ENCODE data around the gene URM1. TPM values are rescaled to one million over a fixed set of nuclear protein-coding genes. Genes with fewer than 3 reads are reported as not detected.
"Not testable (repeated sequence)": the region's sequence is repeated elsewhere in the genome, so short reads cannot be mapped to it uniquely, and the experiment has no call there.

The URM1 gene
- total RNA-seq, 1 donor from 2014 or later: 73.2 TPM

DNA sequence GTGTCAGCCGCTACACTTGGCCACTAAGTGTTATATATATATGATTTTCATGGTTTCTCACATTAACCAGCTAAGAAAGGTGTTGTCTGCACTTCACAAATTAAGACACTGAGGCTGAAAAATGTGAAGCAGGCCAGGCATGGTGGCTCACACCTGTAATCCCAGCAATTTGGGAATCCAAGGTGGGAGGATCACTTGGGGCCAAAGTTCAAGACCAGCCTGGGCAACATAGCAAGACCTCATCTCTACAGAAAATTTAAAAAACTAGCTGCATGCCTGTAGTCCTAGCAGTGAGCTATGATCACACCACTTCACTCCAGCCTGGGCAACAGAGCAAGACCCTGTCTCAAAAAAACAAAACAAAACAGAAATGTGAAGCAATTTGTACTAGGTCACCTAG is 46.8 kb upstream of the URM1 start:
- H3K36me3 Mint-ChIP-seq (ENCODE audit: low read depth): peaks cover 2% of the 10 kb centered on the region
- DNase-seq (ENCODE audit: low read depth, low spot score): no peak
- H3K4me1 Mint-ChIP-seq: peaks cover 26% of the 10 kb centered on the region
- H3K9me3 Mint-ChIP-seq: no peaks in the 10 kb centered on the region
- peak overlapping the region; percentile 98 for H3K4me3 Mint-ChIP-seq
- peak overlapping the region; percentile 78 for H3K27ac Mint-ChIP-seq (ENCODE audit: unreplicated experiment)
- TF ChIP-seq, protein P1, sequence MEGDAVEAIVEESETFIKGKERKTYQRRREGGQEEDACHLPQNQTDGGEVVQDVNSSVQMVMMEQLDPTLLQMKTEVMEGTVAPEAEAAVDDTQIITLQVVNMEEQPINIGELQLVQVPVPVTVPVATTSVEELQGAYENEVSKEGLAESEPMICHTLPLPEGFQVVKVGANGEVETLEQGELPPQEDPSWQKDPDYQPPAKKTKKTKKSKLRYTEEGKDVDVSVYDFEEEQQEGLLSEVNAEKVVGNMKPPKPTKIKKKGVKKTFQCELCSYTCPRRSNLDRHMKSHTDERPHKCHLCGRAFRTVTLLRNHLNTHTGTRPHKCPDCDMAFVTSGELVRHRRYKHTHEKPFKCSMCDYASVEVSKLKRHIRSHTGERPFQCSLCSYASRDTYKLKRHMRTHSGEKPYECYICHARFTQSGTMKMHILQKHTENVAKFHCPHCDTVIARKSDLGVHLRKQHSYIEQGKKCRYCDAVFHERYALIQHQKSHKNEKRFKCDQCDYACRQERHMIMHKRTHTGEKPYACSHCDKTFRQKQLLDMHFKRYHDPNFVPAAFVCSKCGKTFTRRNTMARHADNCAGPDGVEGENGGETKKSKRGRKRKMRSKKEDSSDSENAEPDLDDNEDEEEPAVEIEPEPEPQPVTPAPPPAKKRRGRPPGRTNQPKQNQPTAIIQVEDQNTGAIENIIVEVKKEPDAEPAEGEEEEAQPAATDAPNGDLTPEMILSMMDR (conservative IDR thresholded peaks at IDR 0.05): no peak
- H3K27me3 Mint-ChIP-seq (ENCODE audit: low read depth): peaks cover 2% of the 10 kb centered on the region

- Mint-ChIP-seq H3K27me3 (ENCODE audit: low read depth) (peaks cover 2% of the 10 kb centered on the region), H3K36me3 (ENCODE audit: low read depth) (peaks cover 2% of the 10 kb centered on the region), H3K27ac (ENCODE audit: unreplicated experiment) (no peak overlapping the region), H3K4me1 (peaks cover 26% of the 10 kb centered on the region), H3K4me3 (peak overlapping the region; percentile 98), H3K9me3 (no peaks in the 10 kb centered on the region)
- no peak for DNase-seq (ENCODE audit: low read depth, low spot score)
- TF ChIP-seq, protein P1 (conservative IDR thresholded peaks at IDR 0.05): no peak
Measured at GRCh38 chr9:128325629-128326028, 45.5 kb upstream of the URM1 start.

DNA sequence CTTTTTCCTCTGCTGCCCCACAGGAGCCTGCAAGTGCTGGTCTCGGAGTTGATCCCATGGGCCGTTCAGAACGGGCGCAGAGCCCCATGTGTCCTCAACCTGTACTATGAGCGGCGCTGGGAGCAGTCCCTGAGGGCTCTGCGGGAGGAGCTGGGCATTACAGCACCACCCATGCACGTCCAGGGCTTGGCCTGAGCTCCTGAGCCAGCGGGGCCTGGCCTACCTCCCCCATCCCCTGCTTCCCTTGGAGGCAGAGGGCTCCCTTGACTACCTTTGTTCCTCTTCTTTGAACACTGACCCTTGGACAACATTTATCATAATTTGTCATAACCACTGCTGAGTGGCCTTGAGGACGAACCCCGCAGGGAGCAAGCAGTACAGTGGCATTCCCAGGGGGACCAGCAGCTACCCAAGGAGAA is 37.7 kb upstream of the URM1 start:
- Mint-ChIP-seq H3K27ac (ENCODE audit: unreplicated experiment) (no peak overlapping the region), H3K36me3 (ENCODE audit: low read depth) (no peaks in the 10 kb centered on the region), H3K9me3 (no peaks in the 10 kb centered on the region), H3K4me3 (no peak overlapping the region), H3K27me3 (ENCODE audit: low read depth) (no peaks in the 10 kb centered on the region), H3K4me1 (no peaks in the 10 kb centered on the region)
- no peak for DNase-seq (ENCODE audit: low read depth, low spot score)
- TF ChIP-seq, protein P1 (conservative IDR thresholded peaks at IDR 0.05): no peak

DNA sequence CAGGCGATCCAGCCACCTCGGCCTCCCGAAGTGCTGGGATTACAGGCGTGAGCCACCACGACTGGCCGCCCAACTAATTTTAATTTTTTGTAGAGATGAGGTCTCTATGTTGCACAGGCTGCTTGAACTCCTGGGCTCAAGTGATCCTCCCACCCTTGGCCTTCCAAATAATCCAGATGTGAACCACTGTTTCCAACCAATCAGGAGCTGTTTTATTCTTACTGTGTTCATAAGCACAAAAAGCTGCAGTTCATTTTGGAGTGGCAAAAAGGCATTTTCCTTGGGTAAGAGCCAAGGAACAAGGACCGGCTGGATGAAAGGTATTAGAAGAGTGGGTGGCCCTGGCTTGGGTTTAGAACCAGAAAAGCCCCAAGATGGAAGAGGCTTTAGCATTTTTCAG is 36.0 kb upstream of the URM1 start:
- no peak for DNase-seq (ENCODE audit: low read depth, low spot score)

DNA sequence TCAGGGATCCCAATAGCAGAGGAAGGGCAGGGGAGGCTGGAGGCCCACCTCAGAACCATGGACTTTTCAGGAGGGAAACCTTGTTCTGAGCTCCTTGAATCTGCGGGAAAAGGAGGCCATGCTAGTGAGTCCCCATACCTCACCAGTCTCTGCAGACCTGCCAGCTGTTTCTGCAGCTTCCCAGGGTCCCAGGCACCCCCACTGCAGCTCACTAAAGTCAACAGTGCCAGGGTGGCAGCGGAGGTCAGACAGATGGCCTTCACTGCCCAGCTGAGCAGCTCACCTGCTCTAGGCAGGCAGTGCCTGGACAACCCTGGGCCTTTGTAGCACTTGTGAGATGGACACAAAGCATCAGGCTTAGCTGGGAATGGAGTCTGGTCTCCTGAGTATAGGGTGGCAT is 35.3 kb upstream of the URM1 start:
- H3K4me3 Mint-ChIP-seq: no peak overlapping the region
- no peaks in the 10 kb centered on the region for H3K9me3 Mint-ChIP-seq
- DNase-seq (ENCODE audit: low read depth, low spot score): no peak
- no peaks in the 10 kb centered on the region for H3K36me3 Mint-ChIP-seq (ENCODE audit: low read depth)
- no peaks in the 10 kb centered on the region for H3K4me1 Mint-ChIP-seq
- TF ChIP-seq, protein P1 (conservative IDR thresholded peaks at IDR 0.05): no peak
- H3K27me3 Mint-ChIP-seq (ENCODE audit: low read depth): no peaks in the 10 kb centered on the region
- H3K27ac Mint-ChIP-seq (ENCODE audit: unreplicated experiment): no peak overlapping the region

More for the DNA sequence above, 36.0 kb upstream of the URM1 start:
- Mint-ChIP-seq H3K27me3 (ENCODE audit: low read depth) (no peaks in the 10 kb centered on the region), H3K36me3 (ENCODE audit: low read depth) (no peaks in the 10 kb centered on the region), H3K4me1 (no peaks in the 10 kb centered on the region), H3K27ac (ENCODE audit: unreplicated experiment) (no peak overlapping the region), H3K4me3 (peak overlapping the region; percentile 66), H3K9me3 (no peaks in the 10 kb centered on the region)
- TF ChIP-seq, protein P1 (conservative IDR thresholded peaks at IDR 0.05): no peak

DNA sequence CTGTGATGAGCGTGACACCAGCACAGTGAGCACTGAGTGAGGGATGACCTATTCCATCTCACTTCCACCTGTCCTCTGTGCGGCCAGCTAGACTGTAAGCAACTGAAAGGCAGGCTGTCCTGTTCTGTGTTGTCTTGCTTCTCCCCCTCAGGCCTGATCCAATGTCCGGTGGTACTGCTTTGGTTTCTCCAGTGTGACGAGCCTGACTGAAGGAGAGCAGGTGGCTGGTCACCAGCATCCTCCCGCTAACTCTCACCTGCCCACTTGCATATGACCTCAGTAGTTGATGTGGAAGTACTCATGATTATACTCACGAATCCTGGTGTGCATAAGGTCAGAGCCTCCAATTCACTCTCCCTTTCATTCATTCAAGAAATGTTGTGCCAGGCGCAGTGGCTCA is 33.2 kb upstream of the URM1 start:
- no peak overlapping the region for H3K27ac Mint-ChIP-seq (ENCODE audit: unreplicated experiment)
- TF ChIP-seq, protein P1 (conservative IDR thresholded peaks at IDR 0.05): no peak
- H3K27me3 Mint-ChIP-seq (ENCODE audit: low read depth): peaks cover 2% of the 10 kb centered on the region
- peak overlapping the region; percentile 62 for H3K4me3 Mint-ChIP-seq
- peaks cover 7% of the 10 kb centered on the region for H3K4me1 Mint-ChIP-seq
- no peaks in the 10 kb centered on the region for H3K36me3 Mint-ChIP-seq (ENCODE audit: low read depth)
- DNase-seq (ENCODE audit: low read depth, low spot score): no peak
- H3K9me3 Mint-ChIP-seq: no peaks in the 10 kb centered on the region

DNA sequence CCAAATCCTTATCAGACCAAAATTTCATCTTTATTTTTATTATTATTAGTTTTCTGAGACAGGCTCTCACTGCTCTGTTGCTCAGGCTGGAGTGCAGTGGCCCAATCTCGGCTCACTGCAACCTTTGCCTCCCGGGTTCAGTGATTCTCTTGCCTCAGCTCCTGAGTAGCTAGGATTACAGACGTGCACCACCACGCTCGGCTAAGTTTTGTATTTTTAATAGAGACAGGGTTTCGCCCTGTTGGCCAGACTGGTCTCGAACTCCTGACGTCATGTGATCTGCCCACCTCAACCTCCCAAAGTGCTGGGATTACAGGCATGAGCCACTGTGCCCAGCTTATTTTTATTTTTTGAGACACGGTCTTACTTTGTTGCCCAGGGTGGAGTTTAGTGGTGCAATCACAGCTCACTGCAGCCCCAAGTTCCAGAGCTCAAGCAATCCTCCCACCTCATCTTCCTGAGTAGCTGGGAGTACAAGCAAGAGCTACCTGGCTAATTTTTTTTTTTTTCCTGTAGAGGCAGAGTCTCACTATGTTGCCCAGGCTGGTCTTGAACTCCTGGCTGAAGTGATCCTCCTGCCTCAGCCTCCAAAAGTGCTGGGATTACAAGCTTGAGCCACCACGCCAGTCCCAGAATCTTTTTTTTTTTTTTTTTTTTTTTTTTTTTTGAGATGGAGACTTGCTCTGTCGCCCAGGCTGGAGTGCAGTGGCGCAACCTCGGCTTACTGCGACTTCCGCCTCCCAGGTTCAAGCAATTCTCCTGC is 32.1 kb upstream of the URM1 start:
- H3K27ac Mint-ChIP-seq (ENCODE audit: unreplicated experiment); DNase-seq (ENCODE audit: low read depth, low spot score); H3K36me3 Mint-ChIP-seq (ENCODE audit: low read depth); H3K4me1 Mint-ChIP-seq; H3K9me3 Mint-ChIP-seq; H3K27me3 Mint-ChIP-seq (ENCODE audit: low read depth): not testable (repeated sequence)
- H3K4me3 Mint-ChIP-seq: peak overlapping the region; percentile 95

All from neural crest cell (in vitro differentiated cells).